Measurements from ENCODE around the gene AMFR. TPM values are rescaled to one million over a fixed set of nuclear protein-coding genes. Genes with fewer than 3 reads are reported as not detected.

Gene AMFR
- polyA plus RNA-seq, 3 donors: 28.3 to 68.1 (median 48.9) TPM

- Histone ChIP-seq H3K27ac (ENCODE audit: low read depth in 1 of 2, low read length in 2 of 2) (no peak overlapping the region), H2AFZ (ENCODE audit: insufficient read depth, low read depth, low read length, poor library complexity, severe bottlenecking) (no peak overlapping the region), H3K9ac (ENCODE audit: insufficient read depth, low read length, poor library complexity, severe bottlenecking) (no peak overlapping the region), H3K4me3 (replicated peaks in 1 of 3; ENCODE audit: low read depth in 2 of 3, low read length in 3 of 3) (no peak overlapping the region), H4K20me1 (ENCODE audit: insufficient read depth, low read length) (peaks cover 57% of the 10 kb centered on the region), H3K79me2 (ENCODE audit: insufficient read depth, low read length) (peaks cover 11% of the 10 kb centered on the region), H3K9me3 (replicated peaks in 1 of 2; ENCODE audit: control insufficient read depth in 1 of 2, insufficient read depth in 1 of 2, low read length in 2 of 2) (no peaks in the 10 kb centered on the region), H3K4me2 (replicated peaks; ENCODE audit: extremely low read depth, low read length, poor library complexity, severe bottlenecking) (no peak overlapping the region), H3K4me1 (ENCODE audit: control insufficient read depth in 1 of 2, insufficient read depth in 2 of 2, low read length in 2 of 2) (peaks cover 0 to 3% of the 10 kb centered on the region in 2 donors), H3K27me3 (ENCODE audit: control insufficient read depth in 2 of 2, insufficient read depth in 2 of 2, low read length in 2 of 2) (no peaks in the 10 kb centered on the region), H3K36me3 (replicated peaks in 1 of 2; ENCODE audit: control insufficient read depth in 1 of 2, insufficient read depth in 2 of 2, low read length in 2 of 2) (peaks cover 57 to 87% of the 10 kb centered on the region in 2 donors)
- Mint-ChIP-seq H3K4me3 (no peak overlapping the region), H3K4me1 (peaks cover 9% of the 10 kb centered on the region), H3K27me3 (ENCODE audit: low read depth in 3 of 3) (peaks cover 0 to 1% (median 1%) of the 10 kb centered on the region in 3 donors), H3K36me3 (peaks cover 68 to 84% of the 10 kb centered on the region in 2 donors), H3K27ac (peak overlapping the region in 1 of 7 donors; percentile 32), H3K9me3 (no peaks in the 10 kb centered on the region)
- no peak for DNase-seq
- WGBS (ENCODE audit: insufficient coverage): 95% methylated on average over 4 of the region's 7 CpGs
- intact Hi-C loops (cut with micrococcal nuclease): no loop called here
- TF ChIP-seq CTCF (IDR thresholded peaks at IDR 0.05): no peak
These were observed 16.8 kb downstream of the AMFR start for GRCh38 chr16:56408379-56409098.

- H3K4me2 ChIP-seq (replicated peaks; ENCODE audit: extremely low read depth, low read length, poor library complexity, severe bottlenecking): no peak overlapping the region
- H2AFZ ChIP-seq (ENCODE audit: insufficient read depth, low read depth, low read length, poor library complexity, severe bottlenecking): no peak overlapping the region
- H3K36me3 Mint-ChIP-seq: peaks cover 65 to 82% of the 10 kb centered on the region in 2 donors
- peaks cover 0 to 3% of the 10 kb centered on the region in 2 donors for H3K4me1 ChIP-seq (ENCODE audit: control insufficient read depth in 1 of 2, insufficient read depth in 2 of 2, low read length in 2 of 2)
- no peaks in the 10 kb centered on the region for H3K9me3 Mint-ChIP-seq
- H4K20me1 ChIP-seq (ENCODE audit: insufficient read depth, low read length): peaks cover 50% of the 10 kb centered on the region
- no peak overlapping the region for H3K4me3 ChIP-seq (replicated peaks in 1 of 3; ENCODE audit: low read depth in 2 of 3, low read length in 3 of 3)
- H3K27me3 ChIP-seq (ENCODE audit: control insufficient read depth in 2 of 2, insufficient read depth in 2 of 2, low read length in 2 of 2): no peaks in the 10 kb centered on the region
- no peak overlapping the region for H3K9ac ChIP-seq (ENCODE audit: insufficient read depth, low read length, poor library complexity, severe bottlenecking)
- H3K36me3 ChIP-seq (replicated peaks in 1 of 2; ENCODE audit: control insufficient read depth in 1 of 2, insufficient read depth in 2 of 2, low read length in 2 of 2): peaks cover 68 to 87% of the 10 kb centered on the region in 2 donors
- H3K9me3 ChIP-seq (replicated peaks in 1 of 2; ENCODE audit: control insufficient read depth in 1 of 2, insufficient read depth in 1 of 2, low read length in 2 of 2): no peaks in the 10 kb centered on the region
- TF ChIP-seq CTCF (IDR thresholded peaks at IDR 0.05): no peak
- H3K79me2 ChIP-seq (ENCODE audit: insufficient read depth, low read length): no peaks in the 10 kb centered on the region
- intact Hi-C loops (cut with micrococcal nuclease): no loop called here
- H3K4me1 Mint-ChIP-seq: peaks cover 7% of the 10 kb centered on the region
- H3K27ac Mint-ChIP-seq: no peak overlapping the region
- no peak overlapping the region for H3K27ac ChIP-seq (ENCODE audit: low read depth in 1 of 2, low read length in 2 of 2)
- no peak overlapping the region for H3K4me3 Mint-ChIP-seq
- no peak for DNase-seq
- no peaks in the 10 kb centered on the region for H3K27me3 Mint-ChIP-seq (ENCODE audit: low read depth in 3 of 3)
- WGBS (ENCODE audit: insufficient coverage): 93% methylated on average over 2 of the region's 4 CpGs
These were observed 19.2 kb downstream of the AMFR start for GRCh38 chr16:56405977-56406672.
